ENCODE data around the gene EMD.
A peak's percentile ranks its signal among the peaks of the same experiment; 100 is the strongest.
"Not testable (repeated sequence)": the region's sequence is repeated elsewhere in the genome, so short reads cannot be mapped to it uniquely, and the experiment has no call there.

EMD gene

DNA sequence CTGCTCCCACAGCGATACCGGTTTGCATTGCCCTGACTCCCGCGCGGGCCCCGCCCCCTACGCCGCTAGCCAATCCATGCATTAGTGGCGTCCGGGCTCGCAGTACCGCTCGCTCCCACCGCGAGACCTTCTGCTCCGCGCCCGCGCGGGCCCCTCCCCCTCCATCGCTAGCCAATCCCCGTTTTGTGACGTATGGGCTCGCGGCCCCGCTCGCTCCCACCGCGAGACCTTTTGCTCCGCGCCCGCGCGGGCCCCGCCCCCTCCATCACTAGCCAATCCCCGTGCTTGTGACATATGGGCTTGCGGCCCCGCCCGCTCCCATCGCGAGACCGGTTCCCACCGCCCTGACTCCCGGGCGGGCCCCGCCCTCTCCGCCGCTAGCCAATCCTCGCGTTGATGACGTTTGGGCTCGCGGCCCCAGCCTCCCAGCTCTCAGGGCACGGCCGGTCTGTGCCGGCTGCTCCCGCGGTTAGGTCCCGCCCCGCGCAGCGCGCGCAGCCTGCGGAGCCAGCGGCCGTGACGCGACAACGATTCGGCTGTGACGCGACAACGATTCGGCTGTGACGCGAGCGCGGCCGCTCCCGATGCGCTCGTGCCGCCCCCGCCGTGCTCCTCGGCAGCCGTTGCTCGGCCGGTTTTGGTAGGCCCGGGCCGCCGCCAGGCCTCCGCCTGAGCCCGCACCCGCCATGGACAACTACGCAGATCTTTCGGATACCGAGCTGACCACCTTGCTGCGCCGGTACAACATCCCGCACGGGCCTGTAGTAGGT is at the start of gene EMD:
TSS of gene EMD (plus strand) at position 497 of the 770 bp plus-strand sequence. CDS start at position 687, 190 bp downstream.
- DNase-seq (ENCODE audit: low read depth in 3 of 3): peak; percentile 86 to 94 (median 88)

DNA sequence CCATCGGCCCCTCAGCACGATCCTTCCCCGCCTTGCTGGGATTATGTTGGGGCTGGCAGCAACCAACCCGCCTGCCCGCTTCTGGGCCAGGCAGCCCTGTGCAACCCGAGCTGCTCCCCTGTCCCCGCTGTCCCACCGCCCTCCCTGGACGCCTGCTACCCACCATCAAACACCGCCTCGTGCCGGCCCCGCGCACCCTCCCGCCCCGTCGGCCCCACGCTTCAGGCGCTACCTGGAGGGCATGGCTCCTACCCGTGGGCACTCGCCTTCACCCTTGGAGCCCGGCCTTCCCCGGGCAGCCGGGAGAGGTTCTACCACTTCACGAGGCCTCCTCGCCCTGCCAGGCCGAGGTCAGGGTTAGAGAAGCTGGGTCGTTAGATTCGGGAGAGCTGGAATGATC is 46.5 kb upstream of the EMD start:
- DNase-seq (ENCODE audit: low read depth in 3 of 3): no peak

- DNase-seq (ENCODE audit: low read depth in 3 of 3): no peak
Measured at GRCh38 chrX:154333116-154333515, 46.0 kb upstream of the EMD start.

- no peak for DNase-seq (ENCODE audit: low read depth in 3 of 3)
Measured at GRCh38 chrX:154333837-154334271, 45.2 kb upstream of the EMD start.

- DNase-seq (ENCODE audit: low read depth in 3 of 3): peak in 1 of 3 donors; percentile 26
Measured at GRCh38 chrX:154334496-154334895, 44.6 kb upstream of the EMD start.

- DNase-seq (ENCODE audit: low read depth in 3 of 3): not testable (repeated sequence)
Measured at GRCh38 chrX:154341399-154342298, 37.4 kb upstream of the EMD start.

DNA sequence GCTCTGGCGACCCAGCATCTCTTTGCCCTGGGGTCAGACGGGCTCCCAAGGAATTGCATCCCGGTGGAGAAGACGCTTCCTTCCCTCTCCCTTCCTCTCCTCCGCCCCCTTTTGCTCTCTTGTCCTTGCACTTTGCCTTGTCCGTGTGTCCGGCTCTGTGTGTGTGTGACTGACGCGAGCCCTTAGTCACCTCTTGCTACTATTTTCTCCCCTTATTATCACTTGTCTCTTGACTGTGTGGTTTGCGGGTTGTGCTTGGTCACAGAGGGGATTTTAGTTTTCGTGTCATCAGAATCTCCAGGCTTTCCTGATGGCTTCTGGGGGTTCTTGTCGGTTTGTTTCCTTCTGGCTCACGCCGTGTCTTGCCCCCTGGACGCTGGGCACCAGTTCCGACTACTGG is 36.0 kb upstream of the EMD start:
- not testable (repeated sequence) for DNase-seq (ENCODE audit: low read depth in 3 of 3)

DNA sequence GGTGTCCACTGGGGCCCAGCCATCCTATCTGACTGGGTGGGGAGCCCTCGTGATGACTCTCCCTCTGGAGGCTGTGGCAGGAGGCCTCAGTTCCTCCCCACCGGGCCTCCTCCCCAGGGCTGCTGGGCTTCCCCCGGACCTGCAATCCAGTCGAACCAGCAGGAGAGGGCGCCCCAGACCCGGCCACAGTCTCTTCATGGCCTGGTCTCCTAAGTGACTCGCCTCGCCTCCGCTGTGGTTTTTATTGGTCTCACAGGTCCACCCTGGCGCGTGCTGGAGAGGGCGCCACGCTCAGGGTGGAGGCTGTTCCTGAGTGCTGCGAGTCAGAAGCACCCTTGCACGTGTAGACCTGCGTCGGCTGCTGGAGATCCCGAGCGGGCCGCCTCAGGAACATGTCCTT is 35.5 kb upstream of the EMD start:
- DNase-seq (ENCODE audit: low read depth in 3 of 3): not testable (repeated sequence)

DNA sequence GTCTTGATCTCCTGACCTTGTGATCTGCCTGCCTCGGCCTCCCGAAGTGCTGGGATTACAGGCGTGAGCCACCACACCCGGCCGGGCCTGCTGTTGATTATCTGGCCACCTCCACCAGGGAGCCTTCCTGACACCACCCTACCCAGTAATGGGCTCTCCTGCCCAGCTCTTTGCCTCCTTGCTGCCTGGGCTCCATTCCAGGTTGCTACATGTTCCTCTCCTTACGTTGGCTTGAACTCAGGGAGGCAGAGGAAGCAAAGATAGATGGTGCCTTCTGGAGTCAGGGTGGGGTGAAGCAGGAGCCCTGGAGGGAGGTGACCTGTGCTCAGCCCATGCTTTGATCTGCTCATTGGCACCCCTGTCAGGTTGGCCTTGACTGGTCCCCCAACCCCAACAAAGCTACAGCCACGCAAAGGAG is 31.0 kb upstream of the EMD start:
- DNase-seq (ENCODE audit: low read depth in 3 of 3): no peak

- no peak for DNase-seq (ENCODE audit: low read depth in 3 of 3)
Measured at GRCh38 chrX:154348646-154349358, 30.3 kb upstream of the EMD start.

GRCh38 chrX:154349359-154349935 is 29.6 kb upstream of the EMD start:
- DNase-seq (ENCODE audit: low read depth in 3 of 3): no peak

DNA sequence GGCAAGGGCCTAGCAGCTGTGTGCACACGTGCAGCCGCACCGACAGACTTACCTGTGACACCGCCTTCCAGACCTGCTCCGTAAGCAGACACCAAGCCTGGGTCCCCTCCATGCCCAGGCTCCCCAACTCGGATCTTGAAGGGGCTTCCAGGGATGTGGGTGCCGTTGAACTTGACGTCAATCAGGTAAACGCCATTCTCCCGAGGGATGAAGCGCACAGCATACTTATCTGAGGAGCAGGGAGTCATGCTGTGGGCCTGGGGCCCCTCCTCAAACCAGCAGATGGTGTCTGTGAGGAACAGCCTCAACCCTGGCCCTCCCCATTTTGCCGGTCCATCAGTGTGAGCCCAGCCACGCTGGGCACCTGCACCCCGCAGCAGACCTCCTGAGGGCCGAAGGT is 29.1 kb upstream of the EMD start:
- DNase-seq (ENCODE audit: low read depth in 3 of 3): no peak

GRCh38 chrX:154350429-154351182 is 28.5 kb upstream of the EMD start:
- DNase-seq (ENCODE audit: low read depth in 3 of 3): no peak

DNA sequence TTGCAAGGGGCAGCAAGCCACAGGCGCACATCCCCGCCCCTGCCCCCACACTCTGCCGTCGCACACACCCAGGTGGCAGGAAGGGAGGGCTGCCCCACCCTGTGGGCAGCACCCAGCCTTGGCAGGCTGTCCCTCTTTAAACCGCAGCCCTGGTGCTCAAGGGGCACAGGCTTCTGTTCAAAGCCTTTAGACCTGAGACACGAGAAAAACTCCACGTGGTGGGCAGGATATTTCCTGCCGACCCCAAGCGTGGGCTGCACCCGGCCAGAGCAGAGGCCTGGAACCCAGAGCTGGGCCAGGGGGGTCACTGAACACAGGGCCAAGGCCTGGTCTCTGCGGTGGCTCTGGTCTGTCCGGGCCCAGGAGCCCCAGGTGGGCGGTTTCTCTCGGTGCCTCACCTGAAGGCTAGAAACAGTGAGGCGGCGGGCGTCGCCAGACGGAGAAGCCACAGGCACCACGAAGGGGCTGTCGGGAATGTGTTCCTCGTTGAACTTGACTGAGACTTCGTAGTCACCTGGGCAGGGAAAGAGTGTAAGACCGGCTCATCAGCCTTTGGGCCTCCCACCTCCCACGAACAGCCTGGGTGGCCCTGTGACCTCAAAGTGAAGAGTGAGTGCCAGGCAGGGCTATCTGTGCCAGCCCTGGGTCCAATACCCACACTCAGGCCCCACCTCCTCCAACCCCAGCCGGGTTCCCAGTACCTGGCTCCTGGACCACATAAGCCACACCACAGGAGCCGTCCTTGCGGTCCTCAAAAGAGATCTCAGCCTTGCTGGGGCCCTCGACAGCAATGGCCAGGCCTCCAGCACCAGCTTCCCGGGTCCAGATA is 27.7 kb upstream of the EMD start:
- no peak for DNase-seq (ENCODE audit: low read depth in 3 of 3)

DNA sequence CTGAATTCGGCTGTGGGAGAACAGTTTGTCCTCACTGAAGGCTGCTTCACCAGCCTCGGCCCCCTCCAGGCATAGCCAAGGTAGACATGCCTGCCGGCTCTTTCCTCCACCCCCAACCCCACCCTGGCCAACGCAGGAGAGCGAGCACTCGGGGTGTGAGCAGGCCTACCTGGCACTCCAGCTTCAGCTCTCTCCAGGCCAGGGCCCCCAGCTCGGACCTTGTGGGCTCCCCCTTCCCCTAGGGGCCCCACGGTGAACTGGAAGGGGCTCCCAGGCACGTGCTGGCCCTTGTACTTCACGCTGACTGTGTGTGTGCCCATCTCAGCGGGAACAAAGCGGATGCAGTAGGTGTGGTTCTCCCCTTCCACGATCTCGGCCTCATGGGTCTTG is 27.1 kb upstream of the EMD start:
- no peak for DNase-seq (ENCODE audit: low read depth in 3 of 3)

GRCh38 chrX:154352466-154352865 is 26.6 kb upstream of the EMD start:
- DNase-seq (ENCODE audit: low read depth in 3 of 3): no peak

GRCh38 chrX:154353172-154353843 is 25.8 kb upstream of the EMD start:
- no peak for DNase-seq (ENCODE audit: low read depth in 3 of 3)

- no peak for DNase-seq (ENCODE audit: low read depth in 3 of 3)
Measured at GRCh38 chrX:154354013-154354412, 25.1 kb upstream of the EMD start.

DNA sequence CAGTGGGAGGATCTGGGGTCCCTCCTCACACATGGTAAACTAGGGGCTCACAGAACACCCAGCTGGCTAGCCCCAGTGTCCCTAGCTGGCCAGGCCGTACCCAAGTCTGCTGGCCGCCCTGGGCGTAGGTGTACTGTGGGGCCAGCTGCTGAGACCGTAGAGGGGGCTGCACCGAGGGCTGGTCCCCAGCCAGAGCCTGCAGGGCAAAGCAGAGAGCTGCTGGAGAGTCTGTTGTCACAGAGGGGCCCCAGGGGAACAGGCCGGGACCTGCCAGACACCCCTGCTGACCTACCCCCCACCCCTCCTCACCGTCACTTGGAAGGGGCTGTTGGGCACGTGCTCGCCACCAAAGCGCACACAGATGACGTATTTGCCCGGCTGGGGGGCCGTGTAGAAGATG is 24.6 kb upstream of the EMD start:
- DNase-seq (ENCODE audit: low read depth in 3 of 3): no peak
